Kasumi-1 (cell line): Measurements from ENCODE around the gene PDGFD.

Experiments used
- DNase-seq, 2 experiments: peaks; one replicate each; lab custom pipeline; 2025; lab: John Stamatoyannopoulos, UW

PDGFD gene

DNA sequence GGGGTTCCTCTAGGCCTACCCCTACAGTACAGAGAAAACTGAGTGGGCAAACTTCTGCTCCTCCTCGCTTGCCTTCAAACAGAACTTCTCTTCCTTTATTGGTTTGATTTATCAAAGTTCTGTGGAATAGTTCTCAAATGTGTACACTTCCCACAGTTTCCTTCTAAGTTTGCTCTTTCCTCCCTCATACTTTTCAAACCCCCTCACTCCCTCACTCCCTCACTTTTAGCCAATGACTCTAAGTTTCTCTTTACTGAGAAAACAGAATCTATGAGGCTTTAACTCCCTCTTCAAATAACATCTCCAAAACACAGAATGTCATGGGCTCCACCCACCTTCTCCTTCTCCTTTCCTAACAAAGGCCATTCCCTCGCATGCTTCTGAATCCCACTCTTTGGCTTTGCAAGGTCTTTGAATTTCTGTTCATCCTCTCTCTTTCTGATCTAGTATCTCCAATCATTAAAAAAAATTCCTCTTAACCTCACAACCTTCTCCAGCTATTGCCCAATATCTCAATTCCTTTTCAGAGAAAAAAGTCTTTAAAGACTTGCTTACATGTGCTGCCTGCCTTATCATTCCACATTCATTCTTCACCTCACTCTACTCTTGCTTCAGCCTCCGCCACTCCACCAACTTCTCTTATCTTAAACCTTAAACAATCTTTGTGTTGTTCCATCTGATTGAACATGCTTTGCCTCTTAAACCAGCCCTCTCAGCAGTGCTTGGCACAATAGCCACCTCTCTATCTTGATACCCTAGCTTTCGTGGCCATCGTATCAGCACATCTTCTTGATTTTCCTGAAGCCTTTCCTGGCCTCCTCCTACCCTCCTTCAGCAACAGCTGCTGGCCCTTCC is 70.3 kb downstream of the PDGFD start:
- no peak for DNase-seq

GRCh38 chr11:104092744-104093143 is 71.2 kb downstream of the PDGFD start:
- no peak for DNase-seq

DNA sequence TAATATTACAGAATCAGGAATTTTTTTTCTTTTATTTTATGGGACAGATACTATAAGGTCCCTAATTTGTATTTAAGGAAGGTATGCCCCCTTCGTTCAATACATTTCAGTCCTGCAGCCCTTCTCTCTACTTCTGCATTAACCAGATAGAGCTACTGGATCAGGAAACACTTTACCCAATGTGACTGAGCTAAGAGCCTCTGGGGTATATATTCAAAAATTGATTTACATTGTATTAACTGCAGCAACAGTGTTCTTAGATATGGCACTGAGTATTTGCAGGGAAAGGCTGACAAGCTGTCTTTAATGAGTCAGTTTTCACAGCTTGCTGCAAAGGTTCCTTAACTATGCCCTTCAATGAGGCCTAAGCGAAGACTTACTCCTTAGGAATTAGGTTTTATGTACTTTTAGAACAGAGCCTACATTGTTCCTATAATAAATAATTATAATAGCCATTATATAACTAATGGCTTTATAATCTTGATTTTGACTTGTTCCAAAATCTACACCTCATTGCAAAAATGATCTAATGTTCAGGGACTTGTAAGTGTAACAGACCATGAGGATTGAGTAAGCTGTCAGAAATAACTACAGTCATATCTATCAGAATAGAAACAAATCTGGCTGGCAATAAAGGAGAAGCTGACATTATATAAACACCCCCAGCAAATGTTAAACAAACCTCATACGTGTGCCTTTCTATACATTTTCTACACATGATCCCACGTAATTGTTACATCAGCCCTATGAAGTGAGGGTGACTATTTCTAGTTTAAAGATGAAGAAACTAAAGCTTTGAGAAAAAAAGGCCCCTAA is 72.5 kb downstream of the PDGFD start:
- DNase-seq: no peak

DNA sequence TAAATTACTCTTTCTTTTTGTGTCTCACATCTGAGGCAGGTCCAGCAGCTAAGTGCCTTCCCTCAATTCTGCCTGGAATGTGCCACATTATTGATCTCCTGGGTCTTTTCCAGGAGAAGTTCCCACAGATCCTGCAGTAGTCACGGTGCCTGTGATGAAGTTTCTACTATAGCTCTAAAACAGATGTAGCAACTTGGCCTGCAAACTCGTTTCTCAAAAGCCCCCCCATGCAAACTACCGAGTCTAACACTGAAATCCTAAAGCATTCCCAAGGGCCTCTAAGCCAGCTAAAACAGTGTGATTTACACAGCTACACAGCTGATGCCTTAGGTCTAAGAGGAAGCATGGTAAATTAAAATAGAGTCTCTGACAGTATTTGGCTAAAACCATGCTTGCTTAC is 73.2 kb downstream of the PDGFD start:
- no peak for DNase-seq

GRCh38 chr11:104089481-104089880 is 74.5 kb downstream of the PDGFD start:
- no peak for DNase-seq

DNA sequence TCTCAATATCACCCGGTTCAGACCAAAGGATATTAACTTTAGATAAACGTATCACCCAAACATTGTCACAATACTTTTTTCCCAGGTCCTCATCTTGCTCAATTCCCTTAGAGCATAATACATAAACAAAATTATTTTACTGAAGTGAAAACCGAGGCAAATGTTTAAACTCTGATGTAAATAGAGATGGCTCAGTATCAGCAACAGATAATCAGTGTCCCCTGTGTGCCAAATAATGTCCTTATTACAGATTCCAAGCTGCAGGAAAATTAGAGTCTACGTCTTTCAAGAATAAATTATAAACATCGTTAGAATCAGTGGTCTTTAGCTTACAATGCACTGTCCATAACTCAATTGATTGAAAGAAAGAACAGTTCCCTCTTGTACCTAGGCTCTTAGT is 77.3 kb downstream of the PDGFD start:
- DNase-seq: no peak

- DNase-seq: no peak
These were observed 85.0 kb downstream of the PDGFD start for GRCh38 chr11:104078995-104079394.

DNA sequence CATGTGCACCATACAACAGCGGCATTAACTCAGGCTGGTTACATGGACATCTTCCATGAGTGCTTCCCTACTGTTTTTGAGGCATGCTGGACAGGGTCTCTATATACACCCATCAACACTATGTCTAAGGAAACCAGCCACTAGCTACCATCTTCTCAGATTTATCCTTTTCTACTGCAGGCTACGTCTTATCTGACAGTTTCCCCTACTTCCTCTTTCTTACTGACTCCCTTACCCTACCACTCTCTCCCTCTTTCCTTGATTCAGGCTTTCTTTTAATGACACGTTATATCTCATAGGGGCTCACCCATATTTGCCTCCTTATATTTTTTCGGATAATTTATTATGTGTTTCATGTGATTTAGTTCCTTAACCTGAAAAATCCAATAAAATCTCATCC is 85.7 kb downstream of the PDGFD start:
- peak; percentile 75 to 80 for DNase-seq

DNA sequence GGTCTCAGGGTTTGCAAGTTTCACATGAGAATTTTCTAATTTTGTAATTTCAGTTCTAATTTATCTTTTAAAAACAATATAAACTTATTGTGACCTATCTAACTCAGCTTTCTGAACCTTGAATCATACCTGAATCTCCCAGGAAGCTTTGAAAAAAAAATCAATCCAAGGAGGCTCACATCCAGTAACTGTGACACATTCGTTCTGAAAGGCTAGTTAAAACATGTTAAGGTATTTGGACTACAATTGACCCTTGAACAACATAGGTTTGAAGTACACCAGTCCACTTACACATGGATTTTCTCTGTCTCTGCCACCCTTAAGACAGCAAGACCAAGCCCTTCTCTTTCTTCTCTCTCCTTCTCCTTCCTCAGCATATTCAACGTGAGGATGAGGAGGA is 87.5 kb downstream of the PDGFD start:
- DNase-seq: no peak

GRCh38 chr11:104075706-104076105 is 88.2 kb downstream of the PDGFD start:
- DNase-seq: peak in 1 of 2 experiments; percentile 16

- DNase-seq: no peak
These were observed 88.9 kb downstream of the PDGFD start for GRCh38 chr11:104075091-104075490.

DNA sequence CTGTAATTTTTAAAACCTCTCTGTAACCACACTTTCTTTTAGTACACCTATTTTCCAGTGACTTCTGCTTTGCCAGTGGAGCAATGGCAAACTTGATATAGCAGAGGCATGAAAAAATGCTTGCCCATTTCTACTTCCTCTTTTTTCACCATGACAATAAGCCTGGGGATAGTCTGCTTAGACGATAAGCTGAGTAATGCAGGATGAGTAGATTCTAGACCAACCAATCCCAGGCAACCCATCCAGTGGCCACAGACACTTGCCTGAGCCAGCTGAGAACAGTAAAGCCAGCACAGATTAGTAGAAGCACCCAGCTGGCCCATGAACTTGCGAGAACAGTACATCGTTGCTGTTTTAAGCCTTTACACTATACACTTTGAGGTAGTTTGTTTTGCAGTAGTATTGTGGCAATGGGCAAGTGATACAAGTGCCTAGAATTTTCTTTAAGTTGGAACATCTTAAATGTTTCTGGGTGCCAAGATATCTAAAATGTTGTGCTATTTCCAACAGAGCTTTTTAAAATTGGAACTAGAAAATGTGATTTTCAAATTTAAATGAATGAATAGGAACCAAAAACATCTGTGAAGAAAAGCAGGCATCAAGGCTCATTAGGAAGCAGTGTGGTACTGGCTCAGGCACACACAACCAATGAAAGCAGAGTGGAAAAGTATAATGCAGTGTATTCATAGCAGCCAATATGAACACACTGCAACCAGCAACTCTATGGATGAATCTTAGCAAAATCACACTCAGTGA is 89.8 kb downstream of the PDGFD start:
- peak; percentile 94 to 96 for DNase-seq

DNA sequence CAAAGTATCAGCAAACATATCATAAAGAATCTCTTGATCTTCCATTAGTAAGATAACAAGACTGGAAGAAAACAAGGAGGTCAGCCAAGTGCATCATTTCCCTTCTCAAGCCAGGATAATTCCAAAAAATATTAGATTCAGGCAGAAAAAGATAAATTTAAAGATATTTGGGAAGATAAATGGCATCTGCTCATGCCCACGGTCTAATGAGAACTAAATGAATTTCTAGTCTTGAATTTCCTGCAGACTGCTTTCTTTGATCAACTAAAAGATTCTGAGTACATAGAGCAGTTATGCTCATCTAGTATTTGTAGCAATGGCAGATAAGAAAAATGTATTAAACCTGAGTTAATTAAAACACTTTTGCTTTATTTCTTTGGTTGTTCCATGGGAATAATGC is 96.4 kb downstream of the PDGFD start:
- DNase-seq: no peak

DNA sequence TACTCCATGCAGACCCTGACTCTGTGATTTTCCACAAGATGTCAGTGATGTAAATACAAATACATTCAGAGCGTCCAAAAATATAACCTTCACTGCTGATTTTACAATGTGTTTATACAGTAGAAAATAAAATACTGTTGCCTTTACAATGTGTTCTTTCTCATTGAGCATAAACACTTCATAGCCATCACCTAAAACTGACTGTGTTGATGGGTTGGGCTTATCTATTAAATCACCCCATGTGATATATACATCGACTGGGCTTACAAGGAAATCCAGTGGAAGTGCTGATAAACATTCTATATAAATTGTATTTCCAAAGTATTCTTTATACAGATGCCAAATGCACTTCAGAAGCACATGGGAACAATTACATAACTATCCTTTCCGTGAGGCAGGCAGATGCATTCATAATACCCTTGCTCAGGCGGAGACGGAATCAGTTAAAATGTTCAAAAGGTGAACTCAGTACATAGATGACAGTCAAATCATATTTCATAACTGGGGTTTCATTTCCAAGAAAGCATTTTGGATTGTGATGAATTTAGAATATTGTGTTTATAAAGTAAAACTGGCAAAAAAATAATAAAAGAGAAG is 99.8 kb downstream of the PDGFD start:
- no peak for DNase-seq

DNA sequence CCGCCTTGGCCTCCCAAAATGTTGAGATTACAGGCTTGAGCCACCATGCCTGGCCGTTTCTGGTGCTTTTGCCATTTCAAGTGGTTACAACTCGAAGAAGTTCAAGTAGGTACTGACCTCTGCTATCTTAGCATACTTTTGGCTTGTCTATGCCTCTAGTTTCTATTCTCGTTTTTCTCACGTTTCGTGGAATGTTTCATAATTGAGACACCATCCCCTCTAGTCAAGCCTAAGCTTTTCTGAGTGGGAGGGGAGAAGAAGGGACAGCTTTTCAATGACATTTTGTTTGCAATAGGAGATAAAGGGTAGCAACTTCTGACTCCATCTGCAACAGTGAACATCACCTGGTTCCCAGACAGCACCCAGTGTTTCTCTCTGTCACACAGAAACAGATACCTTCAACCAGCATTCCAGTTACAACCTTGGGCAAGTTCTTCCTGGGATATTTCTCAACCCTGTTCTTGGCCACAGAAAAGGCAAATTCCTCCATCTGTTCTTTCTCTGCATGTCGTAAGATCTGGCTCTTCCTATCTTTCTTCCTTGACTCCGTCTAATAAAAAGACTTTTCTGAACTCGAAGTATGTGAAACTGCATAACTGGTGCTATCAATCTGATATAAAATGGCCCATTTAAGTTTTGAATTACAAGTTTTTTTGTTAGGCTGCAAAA is 102.0 kb downstream of the PDGFD start:
- DNase-seq: no peak

DNA sequence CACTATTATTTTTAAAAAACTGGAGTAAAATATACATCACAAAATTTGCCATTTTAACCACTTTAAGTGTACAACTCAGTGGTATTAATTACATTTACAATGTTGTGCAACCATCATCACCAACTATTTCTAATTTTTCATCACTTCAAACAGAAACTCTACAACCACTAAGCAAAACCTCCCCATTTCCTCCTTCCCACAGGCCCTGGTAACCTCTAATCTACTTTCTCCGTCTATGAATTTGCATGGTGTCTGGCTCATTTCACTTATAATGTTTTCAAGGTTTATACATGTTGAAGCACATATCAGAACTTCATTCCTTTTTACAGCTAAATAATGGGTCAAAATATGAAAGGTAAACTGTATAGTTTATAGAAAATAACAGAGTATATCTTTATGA is 103.1 kb downstream of the PDGFD start:
- peak; percentile 18 to 20 for DNase-seq

DNA sequence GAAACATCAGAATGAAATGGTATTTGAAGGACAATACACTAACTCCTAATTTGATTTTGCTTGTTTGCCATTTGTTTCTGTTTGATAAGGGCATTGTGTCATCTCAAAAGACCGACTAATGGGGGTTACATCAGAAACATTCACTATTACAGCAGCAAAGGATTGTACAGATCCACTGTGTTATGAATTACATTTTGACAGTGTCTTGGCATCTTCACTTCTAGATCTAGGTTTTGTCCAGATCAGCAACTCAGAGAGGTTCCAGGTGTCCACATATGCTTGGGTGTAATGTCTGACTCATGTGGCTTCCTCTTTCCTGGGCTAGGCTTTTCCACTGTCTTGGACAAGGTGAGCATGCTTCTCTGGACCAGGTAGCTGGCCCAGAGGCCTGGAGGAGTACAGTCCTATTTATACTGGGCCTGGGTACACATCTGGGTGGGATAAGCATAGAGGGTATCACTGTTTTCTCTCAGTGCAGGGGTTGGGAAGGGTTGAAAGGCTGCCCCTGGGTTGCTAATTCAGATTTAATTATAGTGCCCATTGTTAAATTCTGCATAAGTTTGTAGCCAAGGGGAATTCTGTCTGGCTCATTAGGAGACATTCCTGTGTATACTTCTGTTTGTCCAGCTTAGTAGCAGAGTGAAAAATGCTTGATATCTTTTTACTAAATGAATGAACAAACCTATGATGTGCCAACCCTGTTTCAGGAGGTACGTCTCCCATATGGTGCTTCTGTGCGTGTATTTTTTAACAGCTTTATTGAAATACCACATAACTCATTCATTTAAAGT is 103.7 kb downstream of the PDGFD start:
- DNase-seq: no peak

GRCh38 chr11:104058680-104059079 is 105.3 kb downstream of the PDGFD start:
- DNase-seq: no peak

- DNase-seq: no peak
These were observed 106.0 kb downstream of the PDGFD start for GRCh38 chr11:104057908-104058307.

DNA sequence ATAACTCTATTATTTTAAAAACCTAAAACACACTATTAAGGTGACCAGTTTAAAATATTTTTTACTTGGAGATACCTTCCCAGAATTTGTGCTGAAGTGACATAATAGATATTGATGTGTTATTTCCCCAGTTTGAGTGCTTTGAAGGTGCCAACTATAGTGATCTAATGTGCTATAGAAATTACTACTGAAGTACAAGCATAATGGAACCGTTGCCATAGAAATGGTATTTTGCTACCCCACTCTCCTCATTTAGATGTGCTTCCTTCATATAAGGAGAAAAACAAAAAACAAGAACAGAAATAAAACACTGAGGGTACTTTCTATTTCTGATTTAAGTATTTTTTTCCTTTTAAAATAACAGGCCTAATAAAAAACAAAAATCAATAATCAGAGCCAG is 108.4 kb downstream of the PDGFD start:
- no peak for DNase-seq
